Testis (tissue), 5 donors: Measurements from ENCODE around the gene SLC5A6. TPM values are rescaled to one million over a fixed set of nuclear protein-coding genes. Genes with fewer than 3 reads are reported as not detected.

Experiments
- DNase-seq: peaks from one replicate; pipeline ENCODE4 v3.0.0-alpha.2; 2019
- H3K27ac ChIP-seq, 2 donors: fragments of 200-600 bp; sonication (generic); one replicate each; pipeline ENCODE4 v1.5.1; 2019
- H3K27me3 ChIP-seq: fragments of 200-600 bp; sonication (generic); one replicate; pipeline ENCODE4 v1.5.1; 2019
- H3K36me3 ChIP-seq: fragments of 200-600 bp; sonication (generic); one replicate; pipeline ENCODE4 v1.5.1; 2017; ENCODE audit warnings: low read depth; ENCODE audit errors: missing control alignments
- H3K4me1 ChIP-seq: fragments of 200-600 bp; sonication (generic); one replicate; pipeline ENCODE4 v1.5.1; 2019
- H3K4me3 ChIP-seq, 2 donors: fragments of 200-600 bp; sonication (generic); one replicate each; pipeline ENCODE4 v1.5.1; 2017 to 2019
- H3K9me3 ChIP-seq: fragments of 200-600 bp; sonication (generic); one replicate; pipeline ENCODE4 v1.5.1; 2017
- CTCF ChIP-seq, 3 experiments: fragments of 450-650 bp in 2 of 3; fragments of 200-600 bp in 1 of 3; sonication (generic) in 1 of 3; IDR thresholded peaks; one replicate each; pipeline ENCODE4 v1.5.1; 2016 to 2019; ENCODE audit warnings: antibody characterized with exemption in 3 of 3, mild to moderate bottlenecking in 2 of 3, moderate library complexity in 1 of 3
- POLR2A ChIP-seq: fragments of 450-650 bp; IDR thresholded peaks from one replicate; pipeline ENCODE4 v1.6.1; 2017; ENCODE audit warnings: antibody characterized with exemption, mild to moderate bottlenecking, moderate library complexity
- WGBS, 2 donors: methylation state at CpG; one replicate each; pipeline ENCODE4 v1.1.5; 2018; 5-methylcytosine and 5-hydroxymethylcytosine counted together
- intact Hi-C: fragments of 100-400 bp; cut with DNase I; formaldehyde crosslinking; loops from one replicate; pipeline ENCODE4 v1.15.1; 2023; ENCODE audit warnings: low total_unique reads
- long read RNA-seq, 2 donors: transcript quantifications; one replicate each; lab custom pipeline, GENCODE V29; 2026
- polyA plus RNA-seq: library from polyadenylated mRNA; stranded (reverse); fragments of 350-450 nt; fragmentation: Illumina TruSeq; extraction: RNeasy Lipid Tissue Mini Kit (QIAGEN cat#74804); gene quantifications from one replicate; pipeline ENCODE4 v1.2.3, GENCODE V29; 2014; ENCODE audit warnings: low read depth, low replicate concordance; ENCODE audit not compliant: insufficient read depth
- total RNA-seq, 2 donors: library from RNA; depleted of rRNA; stranded (reverse); fragments of >200 nt; gene quantifications; one replicate each; pipeline ENCODE4 v1.2.3, GENCODE V29; 2016

The SLC5A6 gene
- total RNA-seq (10 to 100 TPM; 83.4 to 84.0 TPM), polyA plus RNA-seq (83.9 TPM)
- long read RNA-seq, donor 1, partial matches to known transcripts, result 40 of 43 reads
- long read RNA-seq, donor 1, other reads (novel, unspliced or antisense), result 0 of 43 reads
- long read RNA-seq, donor 2, partial matches to known transcripts, result 0 of 2 reads
- long read RNA-seq, donor 2, other reads (novel, unspliced or antisense), result 0 of 2 reads

- Histone ChIP-seq H3K36me3 (no peaks in the 10 kb centered on the region), H3K27me3 (no peaks in the 10 kb centered on the region), H3K4me3 (peak within 1 kb of the TSS; percentile 73 to 97), H3K4me1 (peaks cover 10% of the 10 kb centered on the region), H3K27ac (peak within 1 kb of the TSS; percentile 93 to 95), H3K9me3 (no peaks in the 10 kb centered on the region)
- DNase-seq, result peak; percentile 90
- 0% methylated on average over 28 to 52 of the region's 73 CpGs for WGBS, 2 donors
- TF ChIP-seq CTCF (IDR thresholded peaks at IDR 0.05) (no peak), POLR2A (no peak)
- intact Hi-C loops, result loop anchor here (10.0 kb wide), 1 partner anchor 127 kb away; the partner anchor contains the start of gene KHK
Observed at GRCh38 chr2:27211943-27212625, at the start of gene SLC5A6, which contains the start of gene ATRAID. TSS of gene SLC5A6 (minus strand) at chr2:27212268. CDS start at chr2:27207650, 4,618 bp downstream. TSS of gene ATRAID (plus strand) at chr2:27212041. CDS start at chr2:27212369, 328 bp downstream.

DNA sequence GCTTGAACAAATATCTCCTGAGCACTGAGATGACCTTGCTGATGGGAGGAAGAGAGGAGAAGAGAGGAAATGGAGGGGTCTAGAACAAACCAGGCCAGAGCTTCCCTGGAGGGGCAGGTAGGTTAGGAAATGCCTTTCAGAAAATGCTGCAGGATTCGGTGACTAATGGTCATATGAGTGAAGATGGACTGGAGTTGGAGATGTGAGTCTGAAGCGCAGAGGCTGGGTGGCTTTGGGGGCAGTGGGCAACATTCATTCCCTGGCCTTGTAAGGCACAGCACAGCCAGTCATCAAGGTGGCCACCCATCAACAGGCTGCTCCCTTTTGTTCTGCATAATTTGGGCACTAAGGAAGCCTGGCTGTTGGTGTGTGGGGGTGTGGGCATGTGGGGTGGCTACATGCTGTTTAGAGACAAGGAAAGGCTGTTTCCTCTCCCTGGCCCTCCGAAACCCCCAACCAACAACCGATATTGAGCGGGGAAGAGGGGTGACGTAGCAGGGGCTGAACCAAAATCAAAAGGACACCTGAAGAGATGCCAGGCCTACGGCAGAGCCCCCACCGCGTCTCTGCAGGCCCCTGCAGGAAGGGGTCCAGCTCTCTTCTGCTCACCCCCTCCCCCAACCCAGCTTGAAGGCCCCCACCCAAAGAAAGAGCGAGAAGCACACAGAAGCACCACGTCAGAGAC lies 49.3 kb upstream of the SLC5A6 start:
- no peaks in the 10 kb centered on the region for H3K36me3 ChIP-seq
- no peaks in the 10 kb centered on the region for H3K27me3 ChIP-seq
- TF ChIP-seq POLR2A (no peak), CTCF (IDR thresholded peaks at IDR 0.05) (no peak)
- intact Hi-C loops, result no loop called here
- H3K4me3 ChIP-seq, result peak overlapping the region; percentile 64 to 95
- 26 to 40% methylated on average over 11 of the region's 11 CpGs for WGBS, 2 donors
- H3K4me1 ChIP-seq, result peaks cover 22% of the 10 kb centered on the region
- H3K27ac ChIP-seq, result peak overlapping the region in 1 of 2 donors; percentile 72
- H3K9me3 ChIP-seq, result no peaks in the 10 kb centered on the region
- no peak for DNase-seq

DNA sequence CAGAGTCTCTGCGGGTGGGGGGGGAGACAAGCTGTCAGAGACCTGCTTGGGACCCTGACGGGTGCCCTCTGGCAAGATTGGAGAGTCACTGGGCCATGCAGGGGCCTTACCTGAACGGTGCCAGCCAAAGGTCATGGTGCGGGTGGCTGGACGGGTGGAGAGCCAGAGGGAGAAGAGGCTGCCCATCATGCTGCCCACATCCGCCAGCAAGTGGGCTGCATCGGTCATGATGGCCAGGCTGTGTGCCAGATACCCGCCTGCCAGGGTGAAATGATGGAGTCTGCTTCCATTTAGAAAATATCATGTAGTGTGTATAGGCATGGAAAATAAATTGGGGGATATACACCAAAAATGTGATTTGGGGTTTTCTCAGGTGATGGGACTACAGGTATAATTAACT lies 46.0 kb upstream of the SLC5A6 start:
- Histone ChIP-seq H3K36me3 (no peaks in the 10 kb centered on the region), H3K27me3 (no peaks in the 10 kb centered on the region), H3K4me3 (no peak overlapping the region), H3K27ac (no peak overlapping the region), H3K4me1 (peaks cover 13% of the 10 kb centered on the region), H3K9me3 (no peaks in the 10 kb centered on the region)
- 93 to 95% methylated on average over 8 of the region's 8 CpGs for WGBS, 2 donors
- TF ChIP-seq POLR2A (no peak), CTCF (IDR thresholded peaks at IDR 0.05) (no peak)
- DNase-seq, result no peak
- intact Hi-C loops, result no loop called here

DNA sequence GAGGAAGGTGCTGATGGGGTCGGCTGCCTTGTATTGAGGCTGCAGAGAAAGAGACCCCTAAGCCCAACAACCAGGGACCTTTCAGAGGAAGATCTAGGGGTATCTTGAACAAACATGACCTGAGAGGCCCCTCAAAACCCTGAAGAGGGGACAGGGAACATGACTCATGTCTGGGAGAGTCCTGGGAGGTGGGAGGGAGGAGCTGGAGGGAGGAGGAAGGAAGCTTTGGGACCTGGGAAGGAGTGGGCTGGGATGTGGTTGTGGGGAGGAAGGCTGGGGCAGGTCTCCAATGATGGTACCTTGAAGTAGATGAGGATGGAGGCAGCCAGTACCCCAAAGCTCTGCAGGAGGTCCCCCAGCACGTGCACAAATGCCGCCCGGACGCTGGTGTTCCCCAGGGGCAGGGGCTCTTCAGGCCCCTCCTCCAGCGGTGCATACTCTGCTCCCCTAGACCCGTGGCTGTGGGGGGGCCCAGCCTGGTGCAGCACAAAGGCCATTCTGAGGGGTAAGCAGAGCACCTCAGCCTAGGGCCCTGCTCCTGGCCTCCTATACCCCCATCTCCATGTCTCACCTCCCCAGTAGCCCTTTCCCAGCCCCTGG lies 44.9 kb upstream of the SLC5A6 start:
- no peaks in the 10 kb centered on the region for H3K36me3 ChIP-seq
- peaks cover 13% of the 10 kb centered on the region for H3K4me1 ChIP-seq
- H3K4me3 ChIP-seq, result no peak overlapping the region
- no peaks in the 10 kb centered on the region for H3K27me3 ChIP-seq
- intact Hi-C loops, result no loop called here
- TF ChIP-seq POLR2A, result no peak
- no peak for TF ChIP-seq CTCF (IDR thresholded peaks at IDR 0.05)
- H3K27ac ChIP-seq, result no peak overlapping the region
- no peaks in the 10 kb centered on the region for H3K9me3 ChIP-seq
- DNase-seq, result no peak
- 90 to 92% methylated on average over 7 of the region's 7 CpGs for WGBS, 2 donors
